ENCODE results near the gene MRPL18. TPM values are rescaled to one million over a fixed set of nuclear protein-coding genes. Genes with fewer than 3 reads are reported as not detected.
A peak's percentile ranks its signal among the peaks of the same experiment; 100 is the strongest.
"Not testable (repeated sequence)": the region's sequence is repeated elsewhere in the genome, so short reads cannot be mapped to it uniquely, and the experiment has no call there.

MRPL18 gene
- polyA plus RNA-seq, 6 donors from 2014 or later: 51.6 to 124 (median 86.4) TPM

DNA sequence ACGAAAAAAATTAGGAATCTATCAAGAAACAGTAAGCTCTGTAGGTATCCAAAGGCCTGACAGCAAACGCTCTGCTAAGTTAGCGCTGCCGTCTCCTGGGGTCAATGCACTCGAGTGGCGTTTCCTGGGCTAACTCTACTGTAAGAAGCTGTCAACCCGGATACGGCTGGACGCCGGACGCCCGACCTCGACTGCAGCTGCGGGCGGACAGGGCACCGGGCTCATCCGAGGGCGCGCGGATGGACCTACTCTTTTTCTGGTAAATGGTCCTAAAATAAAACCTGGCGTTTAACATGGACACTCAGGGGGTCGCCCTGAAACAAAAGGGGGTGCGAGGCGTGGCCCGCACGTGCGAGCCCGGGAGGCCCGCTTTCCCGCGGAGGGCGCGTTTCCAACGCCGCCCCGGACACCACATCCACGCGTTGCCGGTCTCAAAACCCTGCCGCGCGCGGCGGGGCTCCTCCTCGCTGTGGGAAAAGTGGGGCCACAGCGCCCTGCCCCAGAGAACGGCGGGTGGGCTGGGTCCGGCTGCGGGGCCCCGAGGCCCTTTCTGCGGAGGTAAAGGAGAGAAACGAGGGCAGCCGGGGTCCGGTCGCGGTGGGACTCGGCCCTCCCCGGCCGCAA, 1.4 kb upstream of the MRPL18 start:
- Mint-ChIP-seq H3K9me3 (no peaks in the 10 kb centered on the region), H3K27ac (peak overlapping the region in 4 of 6 donors; percentile 77 to 95 (median 89)), H3K36me3 (peaks cover 0 to 5% of the 10 kb centered on the region in 2 donors), H3K27me3 (no peaks in the 10 kb centered on the region), H3K4me3 (peak overlapping the region; percentile 94 to 100 (median 98)), H3K4me1 (peaks cover 22 to 46% (median 43%) of the 10 kb centered on the region in 3 donors)
- peak; percentile 7 for DNase-seq
- ATAC-seq (ENCODE audit: low read depth in 2 of 2): no peak

DNA sequence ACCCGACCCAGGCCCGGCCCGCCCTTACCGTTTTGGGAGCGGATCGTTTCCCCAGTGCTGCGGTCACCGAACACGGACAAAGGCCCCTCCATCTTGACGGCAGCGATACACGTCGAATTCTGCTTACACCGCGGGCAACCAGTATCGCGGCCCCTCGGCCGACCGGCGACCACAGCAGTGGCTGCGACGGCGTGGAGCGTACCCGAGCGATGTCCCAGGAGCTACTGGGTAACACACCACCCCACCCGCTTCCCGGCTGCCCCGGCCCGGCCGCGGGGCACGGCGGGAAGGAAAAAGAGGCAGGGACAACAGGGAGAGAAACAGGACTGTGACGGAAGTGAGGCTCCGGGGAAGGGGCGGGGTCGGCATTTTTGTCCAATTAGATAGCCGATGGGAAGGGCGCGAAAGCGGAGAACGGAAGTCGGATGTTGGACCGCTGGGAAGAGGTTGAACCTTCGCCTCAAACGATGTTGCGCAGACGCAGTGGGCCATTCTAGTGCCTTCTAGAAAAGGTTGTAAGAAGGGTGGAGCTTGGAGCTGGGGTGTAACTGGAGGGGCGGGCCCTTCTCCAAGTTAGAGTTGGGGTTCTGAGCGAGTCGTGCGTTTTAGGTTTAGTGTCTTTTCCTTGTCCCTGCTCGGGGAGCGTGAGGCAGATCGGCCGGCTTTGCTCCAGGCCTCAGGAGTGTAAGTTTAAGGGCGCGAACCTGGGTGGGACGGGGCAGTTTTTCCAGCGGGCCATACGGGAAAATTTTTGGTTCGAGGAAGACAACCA, 704 bp upstream of the MRPL18 start, which contains the start of gene TCP1:
TCP1 (minus strand) TSS at position 226 of the 772 bp plus-strand sequence; CDS start at position 92, 134 bp downstream.
- DNase-seq: peak; percentile 97
- peaks cover 22 to 52% (median 46%) of the 10 kb centered on the region in 3 donors for H3K4me1 Mint-ChIP-seq
- H3K36me3 Mint-ChIP-seq: peaks cover 0 to 5% of the 10 kb centered on the region in 2 donors
- H3K27ac Mint-ChIP-seq: peak within 1 kb of the TSS; percentile 94 to 98 (median 97)
- H3K4me3 Mint-ChIP-seq: peak within 1 kb of the TSS; percentile 94 to 100 (median 98)
- no peaks in the 10 kb centered on the region for H3K9me3 Mint-ChIP-seq
- peak; percentile 72 to 77 for ATAC-seq (ENCODE audit: low read depth in 2 of 2)
- H3K27me3 Mint-ChIP-seq: no peaks in the 10 kb centered on the region

DNA sequence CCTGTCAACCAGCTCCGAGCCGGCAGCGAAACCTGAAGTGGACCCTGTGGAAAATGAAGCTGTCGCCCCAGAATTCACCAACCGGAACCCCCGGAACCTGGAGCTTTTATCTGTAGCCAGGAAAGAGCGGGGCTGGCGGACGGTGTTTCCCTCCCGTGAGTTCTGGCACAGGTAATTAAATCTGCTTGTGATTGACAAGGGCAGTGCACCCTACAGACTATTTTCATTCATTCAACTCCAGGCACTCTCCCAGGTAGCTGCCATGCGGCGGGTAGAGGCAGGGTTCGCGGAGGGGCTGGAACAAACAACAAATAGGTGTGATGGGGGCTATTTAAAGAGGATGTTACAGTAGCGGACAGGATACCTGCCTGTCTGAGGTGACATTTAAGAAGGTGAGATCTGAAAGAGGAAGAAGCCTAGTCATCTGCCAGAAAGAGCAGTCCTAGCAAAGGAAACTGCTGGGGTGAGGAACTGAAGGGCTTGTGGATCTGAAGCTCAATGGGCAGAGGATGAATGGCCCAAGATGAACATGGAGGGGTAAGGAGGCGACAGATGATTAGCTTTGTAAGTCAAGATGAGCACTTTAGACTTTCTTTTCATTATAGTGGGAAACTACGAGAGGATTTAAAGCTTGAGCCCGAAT, 810 bp downstream of the MRPL18 start:
- Mint-ChIP-seq H3K4me1 (peaks cover 27 to 60% (median 47%) of the 10 kb centered on the region in 3 donors), H3K36me3 (peaks cover 0 to 5% of the 10 kb centered on the region in 2 donors)
- no peak for ATAC-seq (ENCODE audit: low read depth in 2 of 2)

DNA sequence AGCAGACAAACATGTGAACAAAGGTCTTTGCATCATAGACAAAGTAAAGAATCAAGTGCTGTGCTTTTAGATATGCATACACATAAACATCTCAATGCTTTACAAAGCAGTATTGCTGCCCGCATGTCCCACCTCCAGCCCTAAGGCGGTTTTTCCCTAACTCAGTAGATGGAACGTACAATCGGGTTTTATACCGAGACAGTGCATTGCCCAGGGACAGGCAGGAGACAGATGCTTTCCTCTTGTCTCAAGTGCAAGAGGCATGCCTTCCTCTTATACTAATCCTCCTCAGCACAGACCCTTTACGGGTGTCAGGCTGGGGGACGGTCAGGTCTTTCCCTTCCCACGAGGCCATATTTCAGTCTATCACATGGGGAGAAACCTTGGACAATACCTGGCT, 4.7 kb downstream of the MRPL18 start:
- peaks cover 18 to 55% (median 37%) of the 10 kb centered on the region in 3 donors for H3K4me1 Mint-ChIP-seq
- H3K27ac Mint-ChIP-seq; ATAC-seq (ENCODE audit: low read depth in 2 of 2); DNase-seq; H3K9me3 Mint-ChIP-seq; H3K27me3 Mint-ChIP-seq: not testable (repeated sequence)
- peak overlapping the region in 2 of 8 donors; percentile 3 to 45 for H3K4me3 Mint-ChIP-seq
- peaks cover 0 to 12% of the 10 kb centered on the region in 2 donors for H3K36me3 Mint-ChIP-seq

More for the DNA sequence above, 810 bp downstream of the MRPL18 start:
- Mint-ChIP-seq H3K9me3 (no peaks in the 10 kb centered on the region), H3K27me3 (no peaks in the 10 kb centered on the region), H3K27ac (peak overlapping the region; percentile 13 to 98 (median 97)), H3K4me3 (peak overlapping the region; percentile 94 to 100 (median 98))
- DNase-seq: peak; percentile 29

DNA sequence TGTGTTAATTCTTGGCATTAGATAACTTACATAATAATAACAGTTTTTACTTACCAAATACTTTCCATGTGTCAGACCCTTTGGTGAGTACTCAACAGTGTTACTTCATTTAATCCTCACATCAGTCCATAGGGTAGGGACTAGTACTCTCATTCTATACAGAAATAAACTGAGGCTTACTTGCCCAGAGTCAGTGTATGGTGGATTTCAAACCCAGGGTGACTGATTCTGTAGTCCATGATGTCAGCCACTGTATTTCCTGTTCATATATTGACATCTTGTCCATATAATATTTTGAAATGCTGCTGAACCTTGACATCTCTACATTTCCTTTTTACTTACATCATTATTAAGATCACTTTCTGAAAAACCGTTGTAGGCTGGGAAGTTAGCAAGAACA, 7.3 kb downstream of the MRPL18 start:
- peaks cover 0 to 12% of the 10 kb centered on the region in 2 donors for H3K36me3 Mint-ChIP-seq
- no peak overlapping the region for H3K27ac Mint-ChIP-seq
- H3K4me3 Mint-ChIP-seq: peak overlapping the region in 1 of 8 donors; percentile 4

DNA sequence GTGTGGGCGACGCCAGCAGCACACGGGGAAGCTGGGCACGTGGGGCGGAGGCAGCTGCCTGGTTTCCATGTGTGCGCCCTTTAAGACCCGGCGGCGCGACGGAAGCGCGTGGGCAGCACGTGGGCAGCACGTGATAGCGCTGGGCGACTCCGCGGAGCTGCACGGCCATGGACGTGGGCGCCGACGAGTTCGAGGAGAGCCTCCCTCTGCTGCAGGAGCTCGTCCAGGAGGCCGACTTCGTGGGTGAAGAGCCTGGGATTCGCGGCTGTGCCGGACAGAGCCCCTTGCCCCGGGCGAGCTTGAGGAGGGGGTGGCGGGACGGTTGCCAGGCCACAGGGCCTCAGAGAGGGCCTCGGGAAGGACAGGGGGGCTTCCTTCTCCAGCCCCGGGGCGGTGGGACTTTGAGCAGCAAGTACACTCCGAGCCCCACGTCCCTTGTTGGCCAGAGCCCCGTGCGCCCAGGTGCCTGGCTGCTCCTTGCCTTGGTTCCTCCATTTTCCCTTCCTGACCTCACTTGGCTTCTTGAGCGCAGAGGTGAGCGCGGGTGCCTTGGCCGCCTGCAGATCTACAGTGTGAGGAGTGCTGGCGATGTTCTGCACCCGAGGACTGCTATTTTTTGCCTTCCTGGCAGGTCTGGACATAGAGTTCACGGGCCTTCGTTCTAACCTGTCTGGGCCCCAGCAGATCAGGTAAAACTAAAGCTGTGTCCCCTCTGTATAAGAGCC, 10.0 kb downstream of the MRPL18 start, which contains the start of gene PNLDC1:
PNLDC1 (plus strand) TSS at position 136 of the 725 bp plus-strand sequence; CDS start at position 168, 32 bp downstream.
- H3K36me3 Mint-ChIP-seq: peaks cover 0 to 12% of the 10 kb centered on the region in 2 donors
- no peaks in the 10 kb centered on the region for H3K9me3 Mint-ChIP-seq
- H3K4me1 Mint-ChIP-seq: peaks cover 7 to 17% (median 11%) of the 10 kb centered on the region in 3 donors
- no peak within 1 kb of the TSS for H3K4me3 Mint-ChIP-seq
- H3K27ac Mint-ChIP-seq: peak within 1 kb of the TSS in 3 of 6 donors; percentile 60 to 73 (median 69)
- no peak for ATAC-seq (ENCODE audit: low read depth in 2 of 2)
- no peak for DNase-seq
- no peaks in the 10 kb centered on the region for H3K27me3 Mint-ChIP-seq

More for the DNA sequence above, 7.3 kb downstream of the MRPL18 start:
- ATAC-seq (ENCODE audit: low read depth in 2 of 2): no peak
- peaks cover 11 to 32% (median 15%) of the 10 kb centered on the region in 3 donors for H3K4me1 Mint-ChIP-seq
- no peaks in the 10 kb centered on the region for H3K27me3 Mint-ChIP-seq
- no peaks in the 10 kb centered on the region for H3K9me3 Mint-ChIP-seq
- no peak for DNase-seq

DNA sequence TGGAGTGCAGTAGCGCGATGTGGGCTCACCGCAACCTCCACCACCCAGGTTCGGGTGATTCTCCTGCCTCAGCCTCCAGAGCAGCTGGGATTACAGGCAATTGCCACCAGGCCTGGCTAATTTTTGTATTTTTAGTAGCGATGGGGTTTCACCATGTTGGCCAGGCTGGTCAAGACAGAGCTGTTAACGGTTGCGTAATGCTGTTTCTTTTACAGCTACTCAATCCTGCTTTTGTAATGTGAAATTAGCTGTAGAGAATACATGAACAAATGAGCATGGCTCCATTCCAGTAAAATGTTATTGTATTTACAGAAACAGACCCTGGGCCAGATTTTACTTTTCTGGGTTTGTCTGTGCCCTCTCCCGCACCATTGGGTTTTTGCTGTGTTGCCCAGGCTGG, 11.7 kb downstream of the MRPL18 start:
- H3K27me3 Mint-ChIP-seq: no peaks in the 10 kb centered on the region
- ATAC-seq (ENCODE audit: low read depth in 2 of 2): no peak

DNA sequence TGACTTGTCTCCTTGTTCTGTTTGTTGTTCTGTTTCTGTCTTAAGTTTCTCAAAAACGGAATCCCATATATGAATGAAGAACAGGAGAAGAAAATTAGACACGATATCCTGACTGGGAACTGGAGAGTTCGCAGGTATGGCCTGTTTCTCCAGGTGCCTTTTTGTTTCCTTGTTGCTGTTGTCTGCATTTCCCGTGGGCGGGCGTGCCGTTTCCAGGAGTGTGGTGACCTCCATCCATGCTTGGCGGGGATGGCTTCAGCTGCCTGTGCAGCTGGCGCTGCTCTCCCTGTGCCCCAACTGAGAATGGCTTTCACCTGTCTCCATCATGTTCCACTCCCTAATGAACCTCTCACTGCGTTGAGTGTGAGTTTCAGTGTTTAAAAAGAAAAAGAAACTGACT, 14.2 kb downstream of the MRPL18 start:
- H3K27ac Mint-ChIP-seq: no peak overlapping the region
- peaks cover 0 to 3% (median 1%) of the 10 kb centered on the region in 3 donors for H3K4me1 Mint-ChIP-seq
- no peaks in the 10 kb centered on the region for H3K9me3 Mint-ChIP-seq
- no peak for DNase-seq
- H3K4me3 Mint-ChIP-seq: no peak overlapping the region
- H3K36me3 Mint-ChIP-seq: no peaks in the 10 kb centered on the region
- no peaks in the 10 kb centered on the region for H3K27me3 Mint-ChIP-seq
- no peak for ATAC-seq (ENCODE audit: low read depth in 2 of 2)

More for the DNA sequence above, 11.7 kb downstream of the MRPL18 start:
- Mint-ChIP-seq H3K4me1 (peaks cover 5 to 12% (median 7%) of the 10 kb centered on the region in 3 donors), H3K36me3 (peaks cover 0 to 12% of the 10 kb centered on the region in 2 donors), H3K4me3 (no peak overlapping the region), H3K9me3 (no peaks in the 10 kb centered on the region), H3K27ac (peak overlapping the region in 1 of 6 donors; percentile 20)
- no peak for DNase-seq

DNA sequence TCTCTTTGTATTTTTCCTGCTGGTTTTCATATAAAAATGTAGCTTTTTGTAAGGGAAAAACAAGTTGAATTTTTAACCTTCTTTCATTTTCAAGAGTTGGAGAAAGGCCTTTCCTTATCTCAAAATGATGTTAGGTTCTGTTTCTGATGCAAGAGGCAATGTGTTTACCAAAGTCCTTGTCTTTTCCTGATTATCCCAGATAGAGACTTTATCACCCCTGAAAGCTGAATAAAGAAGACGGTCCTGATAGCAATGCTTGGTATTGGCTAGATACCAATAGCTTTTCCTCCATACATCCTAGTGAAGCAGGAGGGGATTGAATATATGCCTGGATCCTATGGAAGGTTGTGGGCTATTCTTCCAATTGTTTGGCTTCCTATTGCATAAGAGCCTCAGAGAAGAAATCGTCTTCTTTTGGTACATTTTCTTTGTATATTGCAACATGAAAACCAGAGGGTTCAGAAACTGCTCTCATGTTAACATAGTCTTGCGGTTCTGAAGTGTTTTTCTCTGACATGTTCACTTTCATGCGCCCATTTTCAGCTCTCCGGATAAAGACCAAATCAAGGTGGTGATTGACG, 15.3 kb downstream of the MRPL18 start:
- Mint-ChIP-seq H3K4me3 (no peak overlapping the region), H3K27ac (peak overlapping the region in 1 of 6 donors; percentile 81), H3K4me1 (peaks cover 0 to 5% (median 2%) of the 10 kb centered on the region in 3 donors), H3K27me3 (no peaks in the 10 kb centered on the region), H3K36me3 (no peaks in the 10 kb centered on the region), H3K9me3 (no peaks in the 10 kb centered on the region)
- DNase-seq: no peak
- no peak for ATAC-seq (ENCODE audit: low read depth in 2 of 2)

DNA sequence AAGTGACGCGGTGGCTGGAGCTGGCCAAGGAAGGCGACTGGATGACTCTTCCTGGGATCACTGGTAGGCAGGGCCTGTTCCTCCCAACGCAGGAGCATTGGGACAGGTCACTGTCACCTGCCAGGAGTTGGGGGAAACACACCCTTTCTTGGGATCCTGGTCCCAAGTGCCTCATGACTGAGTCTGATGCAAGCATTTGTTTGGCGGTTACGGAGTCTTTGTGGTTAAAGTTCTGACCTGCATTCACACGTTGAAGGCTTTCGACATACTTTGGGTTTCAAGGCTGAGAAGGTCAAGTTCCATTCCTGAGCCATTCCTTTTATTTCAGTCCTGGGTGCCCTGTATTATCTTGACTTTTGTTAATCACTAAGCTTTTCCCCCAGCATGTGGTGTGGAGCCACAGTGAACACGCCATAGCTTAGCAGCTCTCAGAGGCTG, 15.8 kb downstream of the MRPL18 start:
- no peaks in the 10 kb centered on the region for H3K9me3 Mint-ChIP-seq
- H3K27ac Mint-ChIP-seq: no peak overlapping the region
- H3K4me1 Mint-ChIP-seq: peaks cover 0 to 5% (median 2%) of the 10 kb centered on the region in 3 donors
- no peak overlapping the region for H3K4me3 Mint-ChIP-seq
- ATAC-seq (ENCODE audit: low read depth in 2 of 2) (no peak), DNase-seq (no peak)
- H3K36me3 Mint-ChIP-seq: no peaks in the 10 kb centered on the region
- no peaks in the 10 kb centered on the region for H3K27me3 Mint-ChIP-seq

DNA sequence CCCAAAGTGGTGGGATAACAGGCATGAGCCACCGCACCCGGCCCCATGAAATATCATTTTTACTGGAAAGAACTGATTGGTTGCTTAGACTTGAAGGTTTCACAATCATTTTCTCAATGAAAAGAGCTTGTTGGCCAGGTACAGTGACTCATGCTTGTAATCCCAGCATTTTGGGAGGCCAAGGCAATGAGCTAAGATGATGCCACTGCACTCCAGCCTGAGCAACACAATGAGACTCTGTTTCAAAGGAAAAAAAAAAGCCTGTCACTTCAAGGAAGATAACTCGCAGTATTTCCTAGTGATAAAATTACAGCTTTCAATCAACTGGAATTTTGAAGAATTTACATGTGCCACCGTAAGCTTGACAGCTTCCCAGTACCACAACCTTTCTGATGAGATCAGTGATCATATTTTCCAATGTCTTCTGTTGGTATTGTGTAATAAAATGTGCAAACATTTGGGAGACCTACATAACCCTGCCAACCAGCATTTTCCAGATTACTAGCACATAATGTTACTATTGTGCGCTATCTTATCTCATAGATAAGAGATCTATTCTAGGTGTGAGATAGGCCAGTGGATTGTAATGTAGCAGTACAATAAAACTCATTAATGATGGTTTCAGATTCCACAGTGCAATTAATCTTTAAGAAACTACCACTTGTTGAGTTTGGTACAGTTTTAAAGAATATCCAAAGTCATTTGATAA, 17.0 kb downstream of the MRPL18 start:
- Mint-ChIP-seq H3K4me3 (no peak overlapping the region), H3K36me3 (no peaks in the 10 kb centered on the region), H3K27me3 (no peaks in the 10 kb centered on the region), H3K4me1 (peaks cover 7 to 11% (median 9%) of the 10 kb centered on the region in 3 donors), H3K9me3 (no peaks in the 10 kb centered on the region), H3K27ac (no peak overlapping the region)
- DNase-seq (no peak), ATAC-seq (ENCODE audit: low read depth in 2 of 2) (no peak)

DNA sequence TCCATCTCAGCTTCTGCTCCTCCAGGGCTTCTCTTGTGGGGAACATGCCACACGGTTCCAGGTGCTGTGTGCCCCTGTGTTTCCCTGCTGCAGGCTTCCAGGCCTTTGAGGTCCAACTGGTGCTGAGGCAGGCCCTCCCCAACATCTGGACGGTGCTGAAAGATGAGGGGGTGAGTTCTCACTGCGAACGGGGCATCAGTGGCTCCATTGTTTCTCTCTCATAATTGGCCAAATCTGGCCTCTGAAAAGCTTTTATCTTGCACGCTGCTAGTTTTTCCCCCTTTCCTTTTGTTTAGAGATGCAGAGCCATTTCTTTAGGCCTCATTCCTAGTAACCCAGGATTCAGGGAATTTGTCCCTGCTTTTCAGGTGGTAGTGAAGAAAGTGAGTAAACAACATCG, 18.4 kb downstream of the MRPL18 start:
- DNase-seq: no peak
- H3K4me1 Mint-ChIP-seq: peaks cover 7 to 12% (median 9%) of the 10 kb centered on the region in 3 donors
- no peak overlapping the region for H3K4me3 Mint-ChIP-seq
- H3K27ac Mint-ChIP-seq: no peak overlapping the region
- H3K27me3 Mint-ChIP-seq: no peaks in the 10 kb centered on the region
- no peak for ATAC-seq (ENCODE audit: low read depth in 2 of 2)
- no peaks in the 10 kb centered on the region for H3K9me3 Mint-ChIP-seq
- no peaks in the 10 kb centered on the region for H3K36me3 Mint-ChIP-seq

Measured in naive B cell (primary cell).